Epidermal melanocyte (primary cell): ENCODE measurements around the gene ZMIZ2.
"Not testable (repeated sequence)": the region's sequence is repeated elsewhere in the genome, so short reads cannot be mapped to it uniquely, and the experiment has no call there.

Experiments
- DNase-seq: peaks from one replicate; pipeline ENCODE4 v3.0.0; 2011; ENCODE audit warnings: low spot score; ENCODE audit not compliant: insufficient read length

ZMIZ2 gene, protein sequence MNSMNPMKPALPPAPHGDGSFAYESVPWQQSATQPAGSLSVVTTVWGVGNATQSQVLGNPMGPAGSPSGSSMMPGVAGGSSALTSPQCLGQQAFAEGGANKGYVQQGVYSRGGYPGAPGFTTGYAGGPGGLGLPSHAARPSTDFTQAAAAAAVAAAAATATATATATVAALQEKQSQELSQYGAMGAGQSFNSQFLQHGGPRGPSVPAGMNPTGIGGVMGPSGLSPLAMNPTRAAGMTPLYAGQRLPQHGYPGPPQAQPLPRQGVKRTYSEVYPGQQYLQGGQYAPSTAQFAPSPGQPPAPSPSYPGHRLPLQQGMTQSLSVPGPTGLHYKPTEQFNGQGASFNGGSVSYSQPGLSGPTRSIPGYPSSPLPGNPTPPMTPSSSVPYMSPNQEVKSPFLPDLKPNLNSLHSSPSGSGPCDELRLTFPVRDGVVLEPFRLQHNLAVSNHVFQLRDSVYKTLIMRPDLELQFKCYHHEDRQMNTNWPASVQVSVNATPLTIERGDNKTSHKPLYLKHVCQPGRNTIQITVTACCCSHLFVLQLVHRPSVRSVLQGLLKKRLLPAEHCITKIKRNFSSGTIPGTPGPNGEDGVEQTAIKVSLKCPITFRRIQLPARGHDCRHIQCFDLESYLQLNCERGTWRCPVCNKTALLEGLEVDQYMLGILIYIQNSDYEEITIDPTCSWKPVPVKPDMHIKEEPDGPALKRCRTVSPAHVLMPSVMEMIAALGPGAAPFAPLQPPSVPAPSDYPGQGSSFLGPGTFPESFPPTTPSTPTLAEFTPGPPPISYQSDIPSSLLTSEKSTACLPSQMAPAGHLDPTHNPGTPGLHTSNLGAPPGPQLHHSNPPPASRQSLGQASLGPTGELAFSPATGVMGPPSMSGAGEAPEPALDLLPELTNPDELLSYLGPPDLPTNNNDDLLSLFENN

DNA sequence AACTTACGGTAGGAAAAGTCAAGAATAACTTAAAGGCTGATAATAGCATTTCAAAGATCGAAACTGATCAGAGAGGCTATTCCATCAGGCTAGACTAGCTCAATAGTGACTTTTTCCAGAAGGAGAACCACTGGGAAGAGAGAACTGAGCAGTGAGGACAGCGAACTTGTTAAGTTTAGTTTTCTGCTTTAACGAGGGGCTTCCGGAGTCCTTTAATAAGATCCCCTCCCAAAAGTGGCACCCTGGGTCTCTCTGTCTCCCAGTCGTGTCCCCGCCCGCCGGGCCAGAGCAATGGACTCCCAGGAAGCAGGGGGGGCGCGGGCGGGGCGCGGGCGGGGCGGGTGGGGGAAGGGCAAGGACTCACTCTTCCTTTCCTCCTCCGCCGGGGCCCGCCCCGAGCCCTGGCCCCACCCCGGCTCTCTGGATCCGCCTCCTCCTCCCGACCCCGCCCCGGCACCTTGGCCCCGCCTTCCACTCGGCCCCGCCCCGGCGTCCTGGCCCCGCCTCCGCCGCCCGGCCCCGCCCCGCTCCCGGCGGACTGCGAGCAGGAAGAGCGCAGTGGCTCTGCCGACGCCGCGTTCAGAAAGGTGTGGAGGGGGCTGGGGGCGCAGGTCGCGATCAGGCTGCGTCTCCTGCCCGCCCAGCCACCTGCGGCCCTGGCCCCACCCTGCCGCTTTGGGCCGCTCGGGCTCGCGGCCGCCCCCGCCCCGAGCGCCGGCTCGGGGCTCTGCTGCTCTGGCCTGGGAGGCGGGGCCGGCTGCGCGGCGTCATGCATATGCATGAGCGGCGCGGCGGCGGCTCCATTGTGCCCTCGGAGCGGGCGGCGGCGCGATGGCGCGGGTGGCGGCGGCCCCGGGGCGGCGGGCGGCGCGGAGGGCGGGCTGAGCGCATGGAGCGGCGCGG lies at the start of gene ZMIZ2:
Gene ZMIZ2 (plus strand): TSS at position 803 of the 903 bp plus-strand sequence. CDS start 7,403 bp downstream, outside the sequence.
- peak; percentile 90 for DNase-seq

DNA sequence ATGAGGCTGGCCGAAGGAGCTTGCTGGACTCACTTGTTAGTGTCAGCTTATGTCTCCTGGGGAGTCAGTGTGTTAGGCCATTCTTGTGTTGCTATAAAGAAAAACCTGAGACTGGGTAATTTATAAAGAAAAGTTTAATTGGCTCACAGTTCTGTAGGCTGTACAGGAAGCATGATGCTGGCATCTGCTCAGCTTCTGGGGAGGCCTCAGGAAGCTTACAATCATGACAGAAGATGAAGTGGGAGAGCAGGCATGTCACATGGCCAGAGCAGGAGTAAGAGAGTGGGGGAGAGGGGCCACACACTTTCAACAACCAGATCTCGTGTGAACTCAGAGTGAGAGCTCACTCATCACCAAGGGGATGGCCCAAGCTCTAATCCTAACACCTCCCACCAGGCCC lies 49.0 kb upstream of the ZMIZ2 start:
- DNase-seq: not testable (repeated sequence)

DNA sequence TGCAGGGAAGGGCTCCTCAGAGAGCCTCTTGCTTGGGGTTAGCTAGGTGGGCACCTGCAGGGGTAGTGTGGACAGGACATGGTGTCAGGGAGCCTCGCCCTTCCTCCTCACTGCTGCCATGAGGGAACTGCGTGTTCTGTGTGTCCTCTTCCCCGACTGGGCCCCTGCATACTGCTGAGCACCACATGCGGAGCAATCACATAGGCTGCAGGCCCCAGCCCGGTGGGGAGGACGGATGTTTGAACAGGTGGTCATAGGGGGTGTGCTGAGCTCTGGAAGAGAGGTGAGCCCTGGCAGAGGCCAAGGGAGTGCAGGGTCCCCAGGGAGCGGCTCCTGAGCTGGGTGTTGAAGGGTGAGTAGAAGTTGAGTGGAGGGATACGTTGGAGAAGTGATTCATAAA lies 48.3 kb upstream of the ZMIZ2 start:
- no peak for DNase-seq

GRCh38 chr7:44703391-44703790 lies 45.3 kb upstream of the ZMIZ2 start:
- not testable (repeated sequence) for DNase-seq

- DNase-seq: no peak
Measured at GRCh38 chr7:44703921-44704320, 44.7 kb upstream of the ZMIZ2 start.

- no peak for DNase-seq
Measured at GRCh38 chr7:44705434-44705833, 43.2 kb upstream of the ZMIZ2 start.

- DNase-seq: no peak
Measured at GRCh38 chr7:44706788-44707557, 41.7 kb upstream of the ZMIZ2 start.

GRCh38 chr7:44707558-44708230 lies 41.0 kb upstream of the ZMIZ2 start:
- no peak for DNase-seq

DNA sequence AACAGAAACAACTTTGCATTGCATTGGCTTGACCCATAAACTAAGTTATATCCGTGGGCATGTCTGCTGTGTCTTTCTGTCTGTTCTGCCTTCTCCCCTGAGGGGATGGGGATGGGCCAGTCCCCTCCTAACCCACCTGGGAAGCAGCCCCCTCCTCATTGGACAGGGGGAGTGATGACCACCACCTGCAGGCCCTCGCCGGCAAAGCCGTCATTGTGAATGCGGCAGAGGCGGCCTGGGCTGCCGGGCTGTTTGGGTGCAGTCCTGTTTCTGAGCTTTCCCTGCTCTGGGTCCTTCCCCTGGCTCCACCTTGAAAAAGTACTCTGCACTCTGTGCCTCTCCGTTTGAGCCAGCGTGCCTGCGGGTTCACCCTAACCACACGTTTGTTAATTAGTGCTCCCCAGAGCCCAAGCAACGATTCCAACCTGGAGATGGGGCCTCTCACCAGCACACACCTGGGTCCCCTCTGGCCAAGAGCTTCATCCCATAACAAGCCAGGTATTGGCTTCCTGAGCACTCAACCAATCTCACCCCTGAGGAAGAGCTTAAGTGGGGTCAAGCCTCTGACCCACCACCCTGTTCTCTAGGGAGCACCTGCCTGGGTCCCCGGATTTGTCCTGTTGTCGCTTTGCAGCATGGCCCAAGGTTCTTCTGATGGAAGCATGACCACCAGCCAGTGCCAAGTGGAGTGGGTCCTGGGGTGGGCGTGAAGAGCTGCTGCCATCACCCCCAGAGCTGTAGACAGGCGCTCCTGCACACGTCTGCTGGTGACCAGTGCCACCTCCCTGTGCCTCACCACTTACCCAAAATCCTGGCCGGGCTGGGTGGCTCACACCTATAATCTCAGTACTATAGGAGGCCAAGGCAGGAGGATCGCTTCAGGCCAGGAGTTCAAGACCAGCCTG lies 39.4 kb upstream of the ZMIZ2 start:
- no peak for DNase-seq

GRCh38 chr7:44709945-44710596 lies 38.6 kb upstream of the ZMIZ2 start:
- DNase-seq: no peak

GRCh38 chr7:44711528-44711927 lies 37.1 kb upstream of the ZMIZ2 start:
- DNase-seq: no peak

- DNase-seq: no peak
Measured at GRCh38 chr7:44712012-44712411, 36.6 kb upstream of the ZMIZ2 start.

DNA sequence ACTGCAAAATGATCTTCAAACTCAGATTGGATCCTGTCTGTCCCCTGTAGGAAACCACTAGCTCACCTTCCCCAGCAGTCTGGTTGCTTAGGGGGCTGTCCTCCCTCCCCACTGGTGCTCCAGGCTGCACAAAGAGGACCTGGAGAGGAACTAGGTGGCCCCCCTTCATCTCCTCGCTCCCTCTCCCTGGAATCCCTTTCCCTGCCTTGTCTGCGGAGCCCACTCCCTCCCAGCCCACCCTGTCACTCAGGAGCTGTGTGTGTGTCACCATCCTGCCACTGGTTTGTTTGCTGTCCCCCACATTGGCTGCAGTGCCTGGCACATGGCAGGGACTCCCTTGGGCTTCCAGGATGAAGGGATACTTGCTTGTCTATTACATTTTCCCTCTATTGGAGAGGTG lies 35.5 kb upstream of the ZMIZ2 start:
- no peak for DNase-seq

GRCh38 chr7:44713680-44714335 lies 34.8 kb upstream of the ZMIZ2 start:
- no peak for DNase-seq

DNA sequence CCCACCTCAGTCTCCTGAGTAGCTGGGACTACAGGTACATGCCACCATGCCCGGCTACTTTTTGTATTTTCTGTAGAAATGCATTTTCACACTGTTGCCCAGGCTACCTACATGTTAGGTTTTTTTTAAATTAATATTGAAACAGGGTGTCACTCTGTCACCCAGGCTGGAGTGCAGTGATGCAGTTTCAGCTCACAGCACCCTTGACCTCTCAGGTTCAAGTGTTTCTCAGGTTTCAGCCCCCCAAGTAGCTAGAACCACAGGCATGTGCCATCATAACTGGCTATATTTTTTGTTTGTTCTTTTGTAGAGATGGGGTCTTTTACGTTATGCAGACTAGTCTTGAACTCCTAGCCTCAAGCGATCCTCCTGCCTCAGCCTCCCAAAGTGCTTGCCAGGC lies 32.4 kb upstream of the ZMIZ2 start:
- DNase-seq: no peak

DNA sequence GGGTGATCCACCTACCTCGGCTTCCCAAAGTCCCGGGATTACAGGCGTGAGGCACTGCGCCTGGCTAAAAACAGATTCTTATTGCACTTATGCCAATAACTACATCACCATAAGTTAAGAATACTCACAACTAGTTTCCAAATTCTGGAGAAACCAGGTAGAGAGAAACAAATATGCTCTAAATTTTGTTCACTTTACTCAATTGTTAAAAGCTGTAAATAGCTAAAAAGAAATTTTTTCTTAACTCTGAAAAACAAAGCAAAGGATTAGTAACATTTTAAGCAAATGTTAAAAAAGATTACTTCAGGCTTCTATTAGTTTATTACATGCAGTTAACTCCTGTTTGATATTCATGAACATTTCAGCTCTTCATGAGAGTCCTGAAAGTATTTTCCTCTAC lies 28.3 kb upstream of the ZMIZ2 start:
- no peak for DNase-seq

- DNase-seq: no peak
Measured at GRCh38 chr7:44724276-44724675, 24.4 kb upstream of the ZMIZ2 start.

GRCh38 chr7:44726250-44726649 lies 22.4 kb upstream of the ZMIZ2 start:
- not testable (repeated sequence) for DNase-seq
